ENCODE measurements around the gene B3GLCT.
"Not testable (repeated sequence)": the region's sequence is repeated elsewhere in the genome, so short reads cannot be mapped to it uniquely, and the experiment has no call there.

B3GLCT gene

GRCh38 chr13:31278869-31279268 lies 79.1 kb downstream of the B3GLCT start:
- DNase-seq (ENCODE audit: low spot score), result no peak

- DNase-seq (ENCODE audit: low spot score), result no peak
Observed at GRCh38 chr13:31282741-31283455, 83.1 kb downstream of the B3GLCT start.

- no peak for DNase-seq (ENCODE audit: low spot score)
Observed at GRCh38 chr13:31286930-31287329, 87.2 kb downstream of the B3GLCT start.

- no peak for DNase-seq (ENCODE audit: low spot score)
Observed at GRCh38 chr13:31301119-31301518, 101.3 kb downstream of the B3GLCT start.

- no peak for DNase-seq (ENCODE audit: low spot score)
Observed at GRCh38 chr13:31310356-31310755, 110.6 kb downstream of the B3GLCT start.

GRCh38 chr13:31310786-31311185 lies 111.0 kb downstream of the B3GLCT start:
- no peak for DNase-seq (ENCODE audit: low spot score)

GRCh38 chr13:31311921-31312320 lies 112.1 kb downstream of the B3GLCT start:
- no peak for DNase-seq (ENCODE audit: low spot score)

GRCh38 chr13:31314961-31315360 lies 115.2 kb downstream of the B3GLCT start:
- DNase-seq (ENCODE audit: low spot score), result no peak

- DNase-seq (ENCODE audit: low spot score), result no peak
Observed at GRCh38 chr13:31320946-31321345, 121.2 kb downstream of the B3GLCT start.

- DNase-seq (ENCODE audit: low spot score), result no peak
Observed at GRCh38 chr13:31321457-31321856, 121.7 kb downstream of the B3GLCT start.

GRCh38 chr13:31322026-31322425 lies 122.3 kb downstream of the B3GLCT start:
- no peak for DNase-seq (ENCODE audit: low spot score)

GRCh38 chr13:31322702-31323405 lies 123.1 kb downstream of the B3GLCT start:
- no peak for DNase-seq (ENCODE audit: low spot score)

GRCh38 chr13:31327182-31327860 lies 127.5 kb downstream of the B3GLCT start:
- no peak for DNase-seq (ENCODE audit: low spot score)

GRCh38 chr13:31328549-31329235 lies 128.9 kb downstream of the B3GLCT start:
- no peak for DNase-seq (ENCODE audit: low spot score)

- DNase-seq (ENCODE audit: low spot score), result no peak
Observed at GRCh38 chr13:31330236-31330635, 130.5 kb downstream of the B3GLCT start.

GRCh38 chr13:31331068-31331467 lies 131.3 kb downstream of the B3GLCT start:
- no peak for DNase-seq (ENCODE audit: low spot score)

GRCh38 chr13:31334547-31334946 lies 134.8 kb downstream of the B3GLCT start:
- no peak for DNase-seq (ENCODE audit: low spot score)

- no peak for DNase-seq (ENCODE audit: low spot score)
Observed at GRCh38 chr13:31334994-31335557, 135.3 kb downstream of the B3GLCT start.

- DNase-seq (ENCODE audit: low spot score), result not testable (repeated sequence)
Observed at GRCh38 chr13:31339616-31340015, 139.8 kb downstream of the B3GLCT start.

GRCh38 chr13:31340848-31341247 lies 141.1 kb downstream of the B3GLCT start:
- not testable (repeated sequence) for DNase-seq (ENCODE audit: low spot score)

- no peak for DNase-seq (ENCODE audit: low spot score)
Observed at GRCh38 chr13:31346891-31347290, 147.1 kb downstream of the B3GLCT start.

GRCh38 chr13:31349156-31349555 lies 149.4 kb downstream of the B3GLCT start:
- DNase-seq (ENCODE audit: low spot score), result no peak
